NOMO-1 treated with dmso at 0.1 percent for 144 hours (cell line): ENCODE data around the gene RHCE.
"Not testable (repeated sequence)": the region's sequence is repeated elsewhere in the genome, so short reads cannot be mapped to it uniquely, and the experiment has no call there.

ENCODE experiments used
- DNase-seq: peaks from one replicate; lab custom pipeline; 2025; ENCODE audit not compliant: unreplicated experiment; lab: John Stamatoyannopoulos, UW

Gene RHCE

DNA sequence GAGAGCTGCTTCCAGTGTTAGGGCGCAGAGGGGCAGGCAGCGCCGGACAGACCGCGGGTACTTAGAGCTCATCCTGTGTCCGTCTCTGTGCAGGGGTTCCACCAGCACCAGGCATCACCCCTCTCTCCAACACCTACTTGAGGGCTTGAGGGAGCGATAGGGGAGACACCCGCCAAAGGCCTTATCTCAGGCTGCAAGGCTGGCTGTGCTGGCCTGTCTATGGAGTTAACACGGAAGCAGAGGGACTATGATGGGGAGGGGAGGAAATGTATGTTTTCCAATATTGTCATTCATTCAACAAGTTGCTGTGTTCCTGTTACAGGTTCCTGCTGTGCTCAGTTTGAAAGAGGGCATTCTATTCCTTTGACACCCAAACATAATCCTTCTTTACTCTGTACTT is at the start of gene RHCE:
TSS of gene RHCE (minus strand) at position 111 of the 400 bp plus-strand sequence. CDS start at position 72, 39 bp downstream.
- DNase-seq = not testable (repeated sequence)

DNA sequence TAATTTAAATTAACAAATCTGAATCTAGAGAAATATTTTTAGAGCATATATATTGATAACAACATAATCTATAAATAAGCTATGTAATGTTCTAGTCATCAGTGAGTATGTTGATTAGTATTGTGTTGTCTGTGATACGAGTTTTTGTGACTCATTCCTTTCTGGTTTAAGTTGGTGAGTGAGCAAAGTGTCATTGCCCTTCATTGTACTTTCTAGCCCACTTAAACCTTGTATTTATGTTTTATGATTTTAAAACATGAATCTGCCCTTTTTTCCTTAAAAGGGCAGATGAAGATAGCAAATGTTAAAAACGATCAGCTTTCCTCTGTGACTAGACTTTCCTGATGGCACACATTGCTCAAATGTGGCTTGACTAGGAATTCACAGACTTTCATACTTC is 48.6 kb upstream of the RHCE start:
- no peak for DNase-seq

DNA sequence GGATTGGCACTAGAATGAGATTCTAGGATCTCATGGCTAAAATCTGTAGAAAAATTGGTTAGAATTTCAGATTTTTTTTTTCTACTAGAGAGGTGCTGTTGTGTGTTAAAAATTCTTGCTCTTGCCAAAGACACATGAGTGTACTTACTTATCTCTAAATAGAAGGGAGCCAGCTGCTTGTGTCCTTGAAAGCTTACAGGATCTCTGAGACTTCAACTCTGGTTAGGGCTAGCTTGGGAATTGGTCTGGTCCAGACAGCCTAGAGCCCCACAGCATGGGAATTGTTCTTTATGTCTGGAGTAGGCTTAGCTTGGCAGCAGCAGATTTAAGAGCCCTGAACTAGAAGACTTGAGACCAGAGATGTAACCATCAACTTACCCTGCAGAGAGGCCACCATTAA is 47.4 kb upstream of the RHCE start:
- no peak for DNase-seq

DNA sequence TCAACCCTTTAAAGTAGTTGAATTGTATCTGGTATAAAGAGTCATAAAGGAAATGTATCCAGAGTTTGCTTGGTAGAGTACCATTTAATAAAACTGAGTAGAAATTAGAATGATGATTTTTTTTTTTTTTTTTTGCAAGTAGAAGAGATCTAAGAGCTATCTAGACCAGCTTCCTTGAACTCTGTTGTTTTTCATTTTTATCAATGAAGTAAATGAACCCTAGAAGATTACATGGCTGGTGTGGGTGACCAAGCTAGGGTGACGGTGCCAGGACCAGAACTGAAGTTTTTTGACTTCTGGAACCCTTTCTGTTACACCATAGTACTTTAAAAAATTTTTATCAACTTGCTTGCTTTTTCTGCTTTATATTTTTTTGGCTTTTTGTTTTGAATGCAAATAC is 47.0 kb upstream of the RHCE start:
- DNase-seq = no peak

DNA sequence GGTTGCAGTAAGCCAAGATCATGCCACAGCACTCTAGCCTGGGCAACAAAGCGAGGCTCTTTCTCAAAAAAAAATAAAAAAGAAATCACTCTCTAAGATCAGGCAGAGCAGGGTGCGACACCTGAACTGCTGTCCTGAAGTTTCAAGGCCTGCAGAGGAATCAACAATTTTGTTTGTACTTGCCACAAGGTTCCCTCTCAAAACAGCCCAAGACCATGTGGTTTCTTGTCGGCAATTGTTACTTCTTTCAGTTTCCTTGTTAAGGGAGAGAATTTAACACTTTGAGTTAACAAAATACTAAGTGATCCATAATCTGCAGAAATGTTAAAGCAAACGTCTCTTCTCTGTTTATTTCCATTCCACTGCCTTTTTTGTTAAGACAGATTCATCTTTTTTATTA is 46.6 kb upstream of the RHCE start:
- DNase-seq = no peak

DNA sequence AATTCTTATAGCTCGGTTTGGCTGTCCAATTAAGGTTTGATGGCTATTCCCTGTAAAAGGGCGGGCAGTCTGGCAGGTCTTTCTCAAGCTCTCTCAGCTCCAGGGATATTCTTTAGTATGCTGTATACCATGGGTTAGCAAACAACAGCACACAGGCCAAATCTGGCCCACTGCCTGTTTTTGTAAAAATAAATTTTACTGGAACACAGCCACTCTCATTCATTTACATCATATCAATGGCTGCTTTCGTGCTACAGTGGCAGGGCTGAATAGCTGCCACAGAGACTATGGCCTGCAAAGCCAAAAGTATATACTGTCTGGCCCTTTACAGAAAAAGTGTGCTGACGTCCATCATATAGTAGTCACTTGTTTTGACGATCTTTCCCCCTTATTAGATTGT is 42.1 kb upstream of the RHCE start:
- no peak for DNase-seq

DNA sequence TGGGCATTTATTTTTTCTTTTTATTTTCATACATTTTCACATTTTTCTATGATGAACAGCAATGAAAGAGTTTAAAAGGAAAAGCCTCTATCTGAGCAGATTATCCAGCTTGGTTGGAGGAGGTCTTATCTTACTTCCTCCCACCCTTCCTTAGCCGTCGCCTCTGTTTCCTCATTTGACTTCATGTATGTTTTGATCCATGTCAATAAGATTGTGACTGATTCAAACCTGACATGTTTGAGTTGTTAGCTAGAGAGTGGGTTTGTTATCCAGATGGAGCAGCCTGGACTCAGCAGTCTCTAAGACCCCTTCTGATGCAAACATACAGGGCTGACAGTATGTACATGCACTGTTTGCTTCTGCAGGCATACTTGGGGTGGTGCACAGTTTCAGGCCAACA is 41.2 kb upstream of the RHCE start:
- DNase-seq = no peak

DNA sequence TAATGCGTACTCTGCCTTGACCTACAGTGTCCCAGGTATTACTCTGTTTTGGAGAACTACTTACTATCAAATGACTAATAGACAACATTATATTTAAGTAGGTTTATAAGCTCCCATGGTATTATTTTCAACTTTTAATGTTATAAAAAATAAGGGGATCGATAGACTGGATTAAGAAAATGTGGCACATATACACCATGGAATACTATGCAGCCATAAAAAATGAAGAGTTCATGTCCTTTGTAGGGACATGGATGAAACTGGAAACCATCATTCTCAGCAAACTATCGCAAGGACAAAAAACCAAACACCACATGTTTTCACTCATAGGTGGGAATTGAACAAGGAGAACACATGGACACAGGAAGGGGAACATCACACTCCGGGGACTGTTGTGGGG is 40.2 kb upstream of the RHCE start:
- DNase-seq = not testable (repeated sequence)

DNA sequence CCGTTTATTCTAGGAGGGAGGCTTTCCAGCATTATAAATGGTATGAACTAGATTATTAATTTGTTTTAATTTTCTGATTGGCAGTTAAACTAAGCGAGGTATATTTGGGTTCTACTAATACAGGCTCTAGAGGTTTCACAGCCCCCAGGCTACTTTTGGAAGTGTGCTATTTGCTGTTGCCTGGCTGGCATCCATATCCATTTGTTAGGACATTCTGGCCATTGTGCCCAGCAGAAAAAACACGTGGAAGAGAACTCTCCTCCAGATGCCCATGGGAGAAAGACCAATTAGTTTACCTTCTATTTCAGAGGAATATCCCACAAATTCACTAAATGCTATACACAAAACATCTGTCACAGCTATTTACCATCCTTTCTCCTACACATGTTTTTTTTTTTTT is 39.4 kb upstream of the RHCE start:
- DNase-seq = no peak

DNA sequence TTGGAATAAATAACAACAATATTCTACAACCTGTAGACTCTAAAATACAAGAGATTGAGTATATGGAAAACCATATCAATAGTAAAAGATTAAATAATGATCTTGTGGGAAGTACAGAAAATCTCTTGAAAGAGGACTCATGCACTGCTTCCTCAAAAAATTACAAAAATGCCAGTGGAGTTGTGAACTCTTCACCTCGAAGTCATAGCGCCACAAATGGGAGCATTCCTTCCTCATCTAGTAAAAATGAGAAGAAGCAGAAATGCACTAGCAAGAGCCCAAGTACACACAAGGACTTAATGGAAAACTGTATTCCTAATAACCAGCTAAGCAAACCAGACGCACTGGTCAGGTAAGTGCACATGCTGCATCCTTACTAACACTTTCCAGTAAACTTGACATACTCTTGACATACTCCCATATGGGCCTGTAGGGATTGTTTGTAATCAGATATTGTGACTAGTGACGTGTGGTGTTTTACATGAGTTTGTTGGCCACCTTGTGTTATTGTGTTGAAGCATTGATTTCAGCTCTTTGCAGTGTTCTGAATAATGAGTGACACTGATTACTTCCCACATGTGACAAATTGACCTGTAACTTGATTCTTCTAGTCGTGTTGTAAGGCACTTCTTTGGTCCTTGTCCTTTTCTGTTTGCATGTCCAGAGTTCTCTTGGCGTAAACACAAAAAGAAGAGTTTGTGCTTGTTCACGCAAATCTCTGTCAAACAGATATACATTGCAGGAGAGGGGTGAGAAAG is 38.1 kb upstream of the RHCE start:
- no peak for DNase-seq

DNA sequence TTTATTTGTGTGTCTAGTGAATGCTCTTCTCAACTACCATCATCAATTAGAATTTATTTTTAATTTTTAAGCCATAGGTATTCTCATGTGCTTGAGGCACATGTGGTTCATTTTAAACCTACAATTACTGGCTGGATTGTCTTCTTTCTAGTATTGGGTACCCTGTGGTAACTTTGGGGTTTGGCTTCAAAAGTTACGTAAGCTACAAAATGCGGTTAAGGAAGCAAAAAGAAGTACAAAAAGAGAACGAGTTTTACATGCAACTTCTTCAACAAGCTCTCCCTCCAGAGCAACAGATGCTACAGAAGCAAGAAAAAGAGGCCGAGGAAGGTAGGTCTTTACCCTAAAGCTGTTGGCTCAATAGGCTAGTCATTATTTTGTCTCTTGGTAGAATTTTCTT is 35.9 kb upstream of the RHCE start:
- DNase-seq = peak; percentile 35

DNA sequence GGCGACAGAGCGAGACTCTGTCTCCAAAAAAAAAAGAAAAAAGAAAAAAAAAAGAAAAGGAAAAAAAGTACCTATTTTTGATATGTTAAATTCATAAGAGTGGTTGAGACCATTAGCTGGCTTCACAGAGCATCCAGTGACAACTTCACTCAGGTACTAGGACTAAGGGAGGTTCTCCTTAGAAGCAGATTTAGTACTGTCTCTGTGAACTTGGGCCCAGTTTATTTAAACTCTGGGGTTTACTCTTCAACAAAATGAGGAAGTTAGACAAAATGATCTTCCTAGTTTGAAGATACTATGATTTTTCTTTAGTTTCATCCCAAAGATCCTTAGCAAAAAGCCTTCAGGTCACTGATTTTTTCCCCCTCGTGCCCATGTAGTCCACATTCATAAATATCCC is 31.3 kb upstream of the RHCE start:
- DNase-seq = no peak

DNA sequence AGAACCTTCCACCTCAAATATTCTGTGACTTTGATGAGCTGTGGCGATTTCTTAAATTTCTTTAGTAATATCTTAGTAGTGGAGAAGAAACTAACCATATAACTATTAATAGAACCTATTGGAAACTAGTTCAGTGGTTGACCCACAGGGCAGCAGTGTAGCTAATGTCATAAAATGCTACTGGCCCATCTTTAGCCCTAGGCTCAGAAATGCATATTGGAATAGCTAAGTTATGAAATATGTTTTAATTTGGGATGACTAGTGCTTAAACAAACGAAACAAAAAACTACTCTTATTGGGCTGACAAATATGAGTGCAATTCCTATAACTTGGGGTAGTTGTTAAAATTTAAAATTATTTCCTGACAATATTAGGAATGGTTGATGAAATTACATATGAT is 30.3 kb upstream of the RHCE start:
- DNase-seq = no peak

DNA sequence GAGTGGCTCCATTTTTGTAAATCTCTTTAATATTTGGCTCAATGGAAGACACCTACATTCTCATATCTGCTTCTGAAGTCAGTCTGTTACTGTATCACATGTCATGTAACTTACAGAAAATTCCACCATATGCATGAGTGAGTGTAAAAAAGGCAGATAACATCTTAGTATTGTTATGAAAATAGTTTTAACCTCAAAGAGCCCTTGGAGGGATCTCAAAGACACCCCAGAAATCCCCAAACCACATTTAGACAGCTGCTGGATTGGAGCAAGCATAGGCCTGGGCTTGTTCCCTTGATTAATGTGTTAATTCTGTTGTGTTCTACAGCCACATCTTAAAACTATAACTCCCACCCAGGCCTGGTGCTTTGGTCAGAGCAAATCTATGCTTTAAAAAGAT is 26.9 kb upstream of the RHCE start:
- no peak for DNase-seq

DNA sequence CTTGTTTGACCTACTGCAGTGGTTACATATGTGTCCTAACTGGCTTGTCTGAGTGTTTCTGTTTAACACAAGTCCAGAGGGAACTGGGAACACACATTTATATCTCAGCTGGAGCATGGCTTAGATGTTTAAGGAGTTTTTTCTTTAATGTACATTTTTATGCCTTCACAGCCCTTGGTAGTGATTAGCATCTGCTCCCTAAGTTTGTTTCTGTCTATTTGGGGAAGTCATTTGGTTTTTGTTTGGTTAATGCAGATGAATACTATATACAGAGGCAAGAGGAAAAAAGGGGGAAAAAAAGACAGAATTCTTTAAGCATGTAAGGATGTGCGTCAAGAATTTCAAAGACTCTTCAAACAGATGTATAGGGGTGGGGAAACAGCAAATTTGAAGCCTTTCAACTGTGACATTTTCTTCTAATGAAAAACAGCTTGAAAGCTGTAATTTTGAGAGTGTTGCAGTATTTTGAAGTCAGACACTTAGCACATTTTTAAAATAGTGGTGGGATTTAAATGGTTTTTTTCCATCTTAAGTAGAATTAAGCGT is 25.4 kb upstream of the RHCE start:
- DNase-seq = no peak

DNA sequence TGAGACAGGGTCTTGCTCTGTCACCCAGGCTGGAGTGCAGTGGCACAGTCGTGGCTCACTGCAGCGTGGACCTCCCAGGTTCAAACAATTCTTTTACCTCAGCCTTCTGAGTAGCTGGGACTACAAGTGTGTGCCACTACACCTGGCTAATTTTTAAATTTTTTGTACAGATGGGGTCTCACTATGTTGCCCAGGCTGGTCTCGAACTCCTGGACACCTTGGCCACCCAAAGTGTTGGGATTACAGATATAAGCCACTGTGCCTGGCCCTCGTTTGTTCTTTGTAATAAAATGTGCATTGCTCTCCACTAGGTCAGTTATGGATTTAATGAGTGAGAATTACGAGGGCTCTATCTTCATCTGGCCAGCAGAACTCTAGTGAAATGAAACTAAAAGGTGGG is 24.0 kb upstream of the RHCE start:
- not testable (repeated sequence) for DNase-seq

DNA sequence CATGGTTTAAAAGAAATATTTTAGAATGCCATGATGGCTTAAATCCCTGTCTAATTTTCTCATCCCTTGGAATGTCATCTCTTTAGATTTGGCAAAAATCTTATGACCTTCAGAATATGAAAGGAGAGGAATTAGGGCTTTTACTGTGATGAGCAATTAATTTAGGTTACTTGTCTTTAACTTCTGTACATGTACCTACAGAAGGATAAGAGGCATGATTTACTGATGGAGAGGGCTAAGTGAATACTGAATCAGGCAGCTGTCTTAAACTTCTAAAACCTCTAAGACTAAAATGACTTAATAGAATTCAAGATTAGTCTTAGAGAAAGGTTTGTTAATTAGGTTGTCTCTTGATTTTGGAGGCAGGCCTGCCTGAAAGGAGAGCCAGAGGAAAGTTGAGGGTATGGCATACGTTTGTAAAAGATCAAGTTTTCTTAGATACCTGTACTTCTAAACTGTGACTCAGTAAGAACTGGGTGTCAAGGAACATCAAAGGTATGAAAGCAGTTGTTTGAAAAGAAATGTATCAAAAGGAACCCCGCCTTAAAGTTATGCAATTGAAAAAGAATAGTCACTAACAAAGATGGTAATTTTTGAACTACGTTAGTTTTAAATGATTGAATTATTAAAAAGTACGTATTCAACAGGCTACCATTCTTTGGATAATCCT is 22.5 kb upstream of the RHCE start:
- DNase-seq = no peak

DNA sequence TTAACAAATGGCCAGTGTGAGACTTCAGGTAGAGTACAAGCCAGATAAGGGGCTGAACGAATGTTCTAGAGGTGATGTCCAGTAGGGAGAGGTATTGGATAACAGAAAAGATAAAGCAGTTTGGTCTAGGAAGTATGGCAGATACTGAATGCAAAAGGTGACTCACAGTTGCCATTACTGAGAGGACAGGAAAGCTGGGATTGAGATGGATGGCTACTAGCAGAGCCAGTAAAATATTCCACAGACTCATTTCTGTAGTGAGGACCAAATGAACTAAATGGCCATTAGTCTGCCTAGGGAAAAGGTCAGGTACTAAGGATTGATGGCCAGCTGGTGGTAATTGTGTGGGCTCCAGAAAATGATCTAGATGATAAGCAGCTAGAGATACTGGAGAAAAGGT is 21.6 kb upstream of the RHCE start:
- DNase-seq = no peak

DNA sequence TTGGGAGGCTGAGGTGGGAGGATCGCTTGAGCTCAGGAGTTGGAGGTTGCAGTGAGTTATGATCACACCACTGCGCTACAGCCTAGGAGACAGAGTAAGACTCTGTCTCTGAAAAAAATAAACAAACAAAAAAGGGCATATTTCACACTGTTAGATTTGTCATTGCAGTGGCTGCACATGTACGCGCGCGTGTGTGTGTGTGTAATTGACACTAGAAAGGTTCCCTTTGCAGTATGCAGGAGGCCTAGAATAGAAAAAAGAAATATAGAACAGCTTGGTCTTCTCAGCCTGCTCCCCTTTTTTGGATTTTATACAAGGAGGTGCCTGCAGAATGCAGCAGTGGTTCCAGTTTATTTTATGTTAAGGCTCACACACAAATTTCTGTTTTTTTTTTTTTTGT is 18.7 kb upstream of the RHCE start:
- no peak for DNase-seq

DNA sequence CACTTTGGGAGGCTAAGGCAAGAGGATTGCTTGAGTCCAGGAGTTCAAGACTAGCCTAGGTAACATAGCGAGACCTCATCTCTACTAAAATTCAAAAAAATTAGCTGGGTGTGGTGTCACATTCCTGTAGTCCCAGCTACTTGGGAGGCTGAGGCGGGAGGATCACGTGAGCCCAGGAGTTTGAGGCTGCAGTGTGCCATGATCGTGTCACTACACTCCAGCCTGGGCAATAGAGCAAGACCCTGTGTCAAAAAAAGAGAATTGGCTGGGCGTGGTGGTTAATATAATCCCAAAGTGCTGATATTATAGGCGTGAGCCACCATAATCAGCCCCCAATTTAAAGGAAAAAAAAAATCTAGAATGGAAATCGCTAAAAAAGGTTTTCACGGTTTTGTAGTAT is 17.0 kb upstream of the RHCE start:
- no peak for DNase-seq

DNA sequence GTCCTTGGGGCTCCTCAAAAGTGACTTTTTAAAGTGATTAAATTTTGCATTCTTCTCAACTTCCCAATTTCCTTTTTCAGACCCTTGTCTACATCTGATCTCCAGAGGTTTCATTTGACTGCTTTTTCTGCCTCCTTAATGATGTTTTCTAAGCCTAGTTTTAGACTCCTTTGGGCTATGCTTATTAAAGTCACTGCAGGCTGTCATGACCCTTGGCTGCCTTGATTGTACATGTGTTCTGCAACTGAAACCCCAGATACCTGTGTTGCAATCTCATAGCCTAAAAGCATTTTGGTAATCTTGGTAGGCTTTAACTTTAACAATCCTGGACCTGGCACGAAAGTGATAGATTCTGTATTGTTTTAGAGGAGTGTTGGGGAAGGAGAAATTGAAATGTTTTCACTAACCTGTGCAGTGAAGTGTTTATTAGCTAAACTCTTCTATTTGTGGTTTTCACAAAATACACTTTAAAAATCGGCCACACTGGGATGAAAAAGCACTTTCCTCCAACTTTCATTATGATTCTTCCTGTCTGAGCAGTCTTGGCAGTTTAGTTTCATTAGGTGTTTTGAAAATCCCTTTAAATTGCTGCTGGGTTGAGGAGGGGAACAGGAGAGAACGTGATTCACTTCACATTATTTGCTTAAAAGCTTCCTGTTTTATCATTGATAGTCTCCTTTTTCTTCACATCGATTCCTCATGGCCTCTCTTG is 14.9 kb upstream of the RHCE start:
- no peak for DNase-seq
